K562 (cell line): ENCODE data around the gene TRIM40. TPM values are rescaled to one million over a fixed set of nuclear protein-coding genes. Genes with fewer than 3 reads are reported as not detected.

Experiments
- ATAC-seq: fragments of 200-7000 bp; cut with Tn5 transposase; 3 replicates; pipeline ENCODE4 v1.9.1; 2020; ENCODE audit warnings: moderate library complexity
- BruUV-seq: library from RNA; stranded (reverse); fragments of 400-500 nt; replicated peaks from 2 replicates; lab custom pipeline; 2021; lab: Mats Ljungman, UMichigan
- CTCF ChIA-PET: fragments of 300-600 bp; formaldehyde crosslinking; extraction: SDS; loops from one replicate; lab custom pipeline; 2021; ENCODE audit warnings: low intra/inter-chr PET ratio; lab: Yijun Ruan, JAX
- POLR2A ChIA-PET: fragments of 300-600, 350-650 bp; sonication (Branson Sonifier 250); formaldehyde crosslinking; extraction: SDS; loops from one replicate; lab custom pipeline; 2021; ENCODE audit warnings: antibody characterized with exemption, inconsistent platforms; lab: Yijun Ruan, JAX
- DNase-seq, 4 experiments: peaks; one replicate each; pipeline versions ENCODE4 v3.0.0 to v3.0.0-alpha.2; 2011 to 2018; ENCODE audit warnings: low spot score in 3 of 4, mixed read lengths in 3 of 4; ENCODE audit errors: extremely low read depth in 1 of 4
- FAIRE-seq: peaks from 2 replicates; lab custom pipeline; 2011; peaks lifted over from hg19 to GRCh38; lab: Jason Lieb, UNC
- H2AFZ ChIP-seq: 2 replicates; pipeline ENCODE4 v1.6.0; 2011; ENCODE audit warnings: low read depth, low read length, control low read depth, inconsistent platforms
- H3K27ac ChIP-seq: fragments of 200-600 bp; 3 replicates; pipeline ENCODE4 v1.8.0; 2011; ENCODE audit warnings: low read depth, mild to moderate bottlenecking, control low read depth, inconsistent platforms, low read length, moderate library complexity, mixed read lengths; ENCODE audit errors: extremely low read depth
- H3K27me3 ChIP-seq, 2 experiments: fragments of 300-600 bp in 1 of 2; 2 replicates in 1 of 2; 3 replicates in 1 of 2; pipeline versions ENCODE4 v1.6.0 to v1.8.0; 2011; ENCODE audit warnings: inconsistent platforms in 2 of 2, low read length in 2 of 2, mild to moderate bottlenecking in 1 of 2, mixed read lengths in 1 of 2, moderate library complexity in 1 of 2; ENCODE audit not compliant: control insufficient read depth in 2 of 2, insufficient read depth in 2 of 2
- H3K36me3 ChIP-seq: fragments of 300-600 bp; 3 replicates; pipeline ENCODE4 v1.8.0; 2011; ENCODE audit warnings: mild to moderate bottlenecking, low read length, inconsistent platforms; ENCODE audit not compliant: control insufficient read depth, insufficient read depth
- H3K4me1 ChIP-seq, 2 experiments: fragments of 200-600 bp in 1 of 2; replicated peaks in 1 of 2; 2 replicates in 1 of 2; 3 replicates in 1 of 2; pipeline versions ENCODE4 v1.5.1 to v1.8.0; 2011; ENCODE audit warnings: inconsistent platforms in 2 of 2, low read length in 2 of 2, mild to moderate bottlenecking in 1 of 2, mixed read lengths in 1 of 2, moderate library complexity in 1 of 2; ENCODE audit not compliant: control insufficient read depth in 2 of 2, insufficient read depth in 2 of 2
- H3K4me2 ChIP-seq: 2 replicates; pipeline ENCODE4 v1.6.1; 2011; ENCODE audit warnings: low read length, control low read depth, inconsistent platforms, mixed read lengths; ENCODE audit not compliant: insufficient read depth
- H3K4me3 ChIP-seq: fragments of 200-600 bp; sonication (generic), shearing (Covaris generic); 2 replicates; pipeline ENCODE4 v1.5.1; 2016; ENCODE audit warnings: control low read depth, inconsistent platforms
- H3K79me2 ChIP-seq: fragments of 200-600 bp; 3 replicates; pipeline ENCODE4 v1.8.0; 2011; ENCODE audit warnings: low read length, inconsistent platforms; ENCODE audit not compliant: control insufficient read depth, insufficient read depth
- H3K9ac ChIP-seq, 2 experiments: 2 replicates each; pipeline versions ENCODE4 v1.6.0 to v1.6.1; 2011; ENCODE audit warnings: low read depth in 2 of 2, low read length in 2 of 2, control low read depth in 1 of 2, inconsistent platforms in 1 of 2, mild to moderate bottlenecking in 1 of 2, mixed read lengths in 1 of 2; ENCODE audit not compliant: insufficient read depth in 1 of 2
- H3K9me1 ChIP-seq: one replicate; pipeline ENCODE4 v1.6.0; 2011; ENCODE audit warnings: inconsistent platforms, mild to moderate bottlenecking, low read length, moderate library complexity; ENCODE audit not compliant: control insufficient read depth, insufficient read depth
- H3K9me3 ChIP-seq: replicated peaks from 2 replicates; pipeline ENCODE4 v1.5.1; 2011; ENCODE audit warnings: low read depth, low read length, inconsistent platforms; ENCODE audit not compliant: control insufficient read depth, insufficient read depth
- H4K20me1 ChIP-seq: replicated peaks from 2 replicates; pipeline ENCODE4 v1.6.1; 2011; ENCODE audit warnings: low read length, inconsistent platforms, mixed read lengths; ENCODE audit not compliant: control insufficient read depth, insufficient read depth
- CLOCK ChIP-seq: fragments of 250-450 bp; sonication (Bioruptor Pico); IDR thresholded peaks from 2 replicates; pipeline ENCODE4 v1.4.0; 2020; ENCODE audit warnings: mild to moderate bottlenecking, moderate library complexity, borderline replicate concordance
- CREB1 ChIP-seq, 2 experiments: sonication (generic) in 1 of 2; formaldehyde crosslinking in 1 of 2; IDR thresholded peaks; 2 replicates each; pipeline versions ENCODE4 v1.6.1 to v1.8.0; 2012 to 2022; ENCODE audit warnings: inconsistent platforms in 1 of 2, mild to moderate bottlenecking in 1 of 2, missing genetic modification reagents in 1 of 2, moderate library complexity in 1 of 2
- FOXJ3 ChIP-seq: sonication (generic); formaldehyde crosslinking; IDR thresholded peaks from 2 replicates; pipeline ENCODE4 v1.4.0; 2020; ENCODE audit warnings: mild to moderate bottlenecking, missing genetic modification reagents
- HDGF ChIP-seq: fragments of 450-650 bp; IDR thresholded peaks from 2 replicates; pipeline ENCODE4 v1.6.1; 2016
- HIVEP1 ChIP-seq: fragments of 250-450 bp; sonication (Bioruptor Pico); IDR thresholded peaks from 2 replicates; pipeline ENCODE4 v1.4.0; 2020; ENCODE audit warnings: mild to moderate bottlenecking
- JUN ChIP-seq, 2 experiments: sonication (generic) in 1 of 2; formaldehyde crosslinking in 1 of 2; IDR thresholded peaks; 2 replicates each; pipeline versions ENCODE4 v1.6.1 to v1.8.0; 2012 to 2022; ENCODE audit warnings: borderline replicate concordance in 2 of 2, mild to moderate bottlenecking in 2 of 2, improper control_type of control experiment in 1 of 2, low read depth in 1 of 2, low read length in 1 of 2, missing genetic modification reagents in 1 of 2
- POLR2B ChIP-seq: fragments of 450-650 bp; IDR thresholded peaks from 2 replicates; pipeline ENCODE4 v1.6.1; 2018; ENCODE audit warnings: low read depth; ENCODE audit not compliant: partially characterized antibody
- RB1 ChIP-seq: fragments of 450-650 bp; IDR thresholded peaks from 2 replicates; pipeline ENCODE4 v1.6.1; 2017; ENCODE audit warnings: low read depth, mild to moderate bottlenecking
- TBL1XR1 ChIP-seq, 2 experiments: IDR thresholded peaks; 2 replicates each; pipeline ENCODE4 v1.6.1; 2012; ENCODE audit warnings: improper control_type of control experiment in 2 of 2, low read length in 2 of 2, mild to moderate bottlenecking in 1 of 2
- ZC3H11A ChIP-seq: IDR thresholded peaks from 2 replicates; pipeline ENCODE4 v1.6.1; 2012; ENCODE audit warnings: low read depth, low read length, improper control_type of control experiment
- ZNF280A ChIP-seq: fragments of 450-650 bp; IDR thresholded peaks from 2 replicates; pipeline ENCODE4 v1.6.1; 2018; ENCODE audit warnings: mild to moderate bottlenecking, low read depth; ENCODE audit not compliant: partially characterized antibody
- WGBS: fragments of 100-300 bp; shearing (Covaris generic); methylation state at CpG from one replicate; pipeline ENCODE4 v1.1.6; 2016; ENCODE audit warnings: low coverage, mixed read lengths; ENCODE audit not compliant: insufficient coverage; ENCODE audit errors: missing lambda C conversion rate; 5-methylcytosine and 5-hydroxymethylcytosine counted together
- in situ Hi-C: fragments of 300-500 bp; cut with MboI; formaldehyde crosslinking; loops from 4 replicates; pipeline ENCODE4 v1.15.0; 2018; ENCODE audit warnings: inconsistent platforms, mixed read lengths
- intact Hi-C: fragments of 100-400 bp; cut with micrococcal nuclease; formaldehyde crosslinking; loops from 2 replicates; pipeline ENCODE4 v1.14.2; 2022
- polyA plus RNA-seq, 8 experiments: library from polyadenylated mRNA; depleted of rRNA in 4 of 8; stranded (reverse) in 5 of 8; unstranded in 3 of 8; fragments of >200 nt; fragmentation: Nextera tagmentation in 2 of 8; fragmentation: Illumina TruSeq in 1 of 8; extraction: Ambion mirVana in 2 of 8; extraction: Trizol in 1 of 8; gene quantifications; 2 replicates each; pipeline versions ENCODE4 v1.2.1 to v1.2.3, GENCODE V29; 2011 to 2014; ENCODE audit warnings: inconsistent platforms in 1 of 8, missing spikeins in 1 of 8
- total RNA-seq, 7 experiments: library from RNA; depleted of rRNA in 6 of 7; stranded (reverse); fragments of >200 nt in 6 of 7; fragmentation: Illumina TruSeq in 2 of 7; extraction: Trizol in 2 of 7; gene quantifications; 2 replicates each; pipeline versions ENCODE4 v1.2.1 to v1.2.3, GENCODE V29; 2011 to 2021; ENCODE audit warnings: low replicate concordance in 1 of 7
- TF ChIP-seq, protein P1 (sequence below): fragments of 450-650 bp; IDR thresholded peaks from 2 replicates; pipeline ENCODE4 v1.6.1; 2016; ENCODE audit warnings: borderline replicate concordance
- TF ChIP-seq, protein P2 (sequence below): sonication (generic); formaldehyde crosslinking; IDR thresholded peaks from 2 replicates; pipeline ENCODE4 v1.8.0; 2023; ENCODE audit warnings: mild to moderate bottlenecking, missing genetic modification reagents

Gene TRIM40
- total and polyA plus RNA-seq, 9 of the 15 experiments (the other 6 are each of a cell fraction or from before 2014, with no cell fraction given), result 0.04 to 0.08 TPM; not detected in 7

DNA sequence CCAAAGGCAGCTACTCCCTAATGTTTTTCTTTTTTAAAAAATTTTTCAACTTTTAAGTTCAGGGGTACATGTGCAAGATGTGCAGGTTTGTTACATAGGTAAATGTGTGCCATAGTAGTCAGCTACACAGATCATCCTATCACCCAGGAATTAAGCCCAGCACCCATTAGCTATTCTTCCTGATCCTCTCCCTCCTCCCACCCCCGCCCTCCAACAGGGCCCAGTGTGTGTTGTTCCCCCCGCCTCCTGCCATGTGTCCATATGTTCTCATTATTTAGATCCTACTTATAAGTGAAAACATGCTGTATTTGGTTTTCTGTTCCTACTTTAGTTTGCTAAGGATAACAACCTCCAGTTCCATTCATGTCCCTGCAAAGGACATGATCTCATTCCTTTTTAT lies 39.8 kb downstream of the TRIM40 start:
- no peak for ATAC-seq
- Histone ChIP-seq H4K20me1 (no peaks in the 10 kb centered on the region), H3K4me2 (no peak overlapping the region), H3K4me1 (peaks cover 0 to 8% of the 10 kb centered on the region in 2 experiments; a peak in 1 of 5 replicates), H3K27me3 (peaks cover 2 to 16% of the 10 kb centered on the region in 2 experiments; a peak in 4 of 5 replicates), H3K9ac (no peak overlapping the region), H3K27ac (no peak overlapping the region), H3K4me3 (no peak overlapping the region), H3K79me2 (no peaks in the 10 kb centered on the region), H3K9me3 (no peaks in the 10 kb centered on the region), H2AFZ (no peak overlapping the region), H3K9me1 (no peaks in the 10 kb centered on the region), H3K36me3 (no peaks in the 10 kb centered on the region)
- TF ChIP-seq TBL1XR1 (IDR thresholded peaks at IDR 0.05; ENCODE audit: low read length in 2 of 2), result no peak
- TF ChIP-seq HIVEP1, result no peak
- TF ChIP-seq FOXJ3 (CRISPR knock-in tag), result no peak
- TF ChIP-seq POLR2B, result no peak
- no peak for TF ChIP-seq CREB1 (IDR thresholded peaks at IDR 0.05)
- TF ChIP-seq CREB1 (CRISPR knock-in tag; IDR thresholded peaks at IDR 0.05), result no peak
- TF ChIP-seq HDGF, result no peak
- TF ChIP-seq, protein P1, sequence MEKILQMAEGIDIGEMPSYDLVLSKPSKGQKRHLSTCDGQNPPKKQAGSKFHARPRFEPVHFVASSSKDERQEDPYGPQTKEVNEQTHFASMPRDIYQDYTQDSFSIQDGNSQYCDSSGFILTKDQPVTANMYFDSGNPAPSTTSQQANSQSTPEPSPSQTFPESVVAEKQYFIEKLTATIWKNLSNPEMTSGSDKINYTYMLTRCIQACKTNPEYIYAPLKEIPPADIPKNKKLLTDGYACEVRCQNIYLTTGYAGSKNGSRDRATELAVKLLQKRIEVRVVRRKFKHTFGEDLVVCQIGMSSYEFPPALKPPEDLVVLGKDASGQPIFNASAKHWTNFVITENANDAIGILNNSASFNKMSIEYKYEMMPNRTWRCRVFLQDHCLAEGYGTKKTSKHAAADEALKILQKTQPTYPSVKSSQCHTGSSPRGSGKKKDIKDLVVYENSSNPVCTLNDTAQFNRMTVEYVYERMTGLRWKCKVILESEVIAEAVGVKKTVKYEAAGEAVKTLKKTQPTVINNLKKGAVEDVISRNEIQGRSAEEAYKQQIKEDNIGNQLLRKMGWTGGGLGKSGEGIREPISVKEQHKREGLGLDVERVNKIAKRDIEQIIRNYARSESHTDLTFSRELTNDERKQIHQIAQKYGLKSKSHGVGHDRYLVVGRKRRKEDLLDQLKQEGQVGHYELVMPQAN, result no peak
- TF ChIP-seq, protein P2, sequence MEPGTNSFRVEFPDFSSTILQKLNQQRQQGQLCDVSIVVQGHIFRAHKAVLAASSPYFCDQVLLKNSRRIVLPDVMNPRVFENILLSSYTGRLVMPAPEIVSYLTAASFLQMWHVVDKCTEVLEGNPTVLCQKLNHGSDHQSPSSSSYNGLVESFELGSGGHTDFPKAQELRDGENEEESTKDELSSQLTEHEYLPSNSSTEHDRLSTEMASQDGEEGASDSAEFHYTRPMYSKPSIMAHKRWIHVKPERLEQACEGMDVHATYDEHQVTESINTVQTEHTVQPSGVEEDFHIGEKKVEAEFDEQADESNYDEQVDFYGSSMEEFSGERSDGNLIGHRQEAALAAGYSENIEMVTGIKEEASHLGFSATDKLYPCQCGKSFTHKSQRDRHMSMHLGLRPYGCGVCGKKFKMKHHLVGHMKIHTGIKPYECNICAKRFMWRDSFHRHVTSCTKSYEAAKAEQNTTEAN, result no peak
- TF ChIP-seq CLOCK, result no peak
- no peak for TF ChIP-seq JUN (IDR thresholded peaks at IDR 0.05; ENCODE audit: borderline replicate concordance, low read depth, low read length)
- TF ChIP-seq JUN (CRISPR knock-in tag; IDR thresholded peaks at IDR 0.05; ENCODE audit: borderline replicate concordance), result no peak
- no peak for TF ChIP-seq RB1
- no peak for TF ChIP-seq ZC3H11A
- no peak for TF ChIP-seq ZNF280A
- in situ Hi-C loops, result no loop called here
- CTCF ChIA-PET, result no interaction called here
- BruUV-seq, result no TSS peak
- intact Hi-C loops, result no loop called here
- WGBS, result 0% methylated on average over 2 of the region's 2 CpGs
- FAIRE-seq, result no peak
- no peak for DNase-seq
- POLR2A ChIA-PET, result no interaction called here
